HG03457 (cell line): Measurements from ENCODE around the gene TTC34.
"Not testable (repeated sequence)": the region's sequence is repeated elsewhere in the genome, so short reads cannot be mapped to it uniquely, and the experiment has no call there.

Source experiments
- ATAC-seq: cut with Tn5 transposase; IDR thresholded peaks from one replicate; pipeline ENCODE4 v1.9.1; 2021; ENCODE audit warnings: moderate number of reproducible peaks; ENCODE audit not compliant: unreplicated experiment

The TTC34 gene

DNA sequence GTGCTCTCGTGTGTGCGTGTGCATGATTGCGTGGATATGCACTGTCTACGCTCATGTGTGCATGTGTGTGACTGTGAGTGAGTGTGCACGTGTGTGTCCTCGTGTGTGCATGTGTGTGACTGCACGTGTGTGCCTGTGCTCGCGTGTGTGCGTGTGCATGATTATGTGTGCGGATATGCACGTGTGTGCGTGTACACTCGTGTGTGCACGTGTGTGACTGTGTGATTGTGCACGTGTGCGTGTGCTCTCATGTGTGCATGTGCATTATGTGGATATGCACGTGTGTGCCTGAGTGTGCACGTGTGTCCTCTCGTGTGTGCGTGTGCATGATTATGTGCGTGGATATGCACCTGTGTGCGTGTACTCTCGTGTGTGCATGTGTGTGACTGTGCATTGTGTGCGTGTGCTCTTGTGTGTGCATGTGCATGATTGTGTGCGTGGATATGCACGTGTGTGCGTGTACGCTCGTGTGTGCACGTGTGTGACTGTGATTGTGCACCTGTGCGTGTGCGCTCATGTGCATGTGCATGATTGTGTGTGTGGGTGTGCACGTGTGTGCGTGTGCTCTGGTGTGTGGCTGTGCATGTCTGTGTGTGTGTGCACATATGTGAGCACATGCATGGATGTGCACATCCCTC lies 170.9 kb downstream of the TTC34 start:
- ATAC-seq: no peak

GRCh38 chr1:2629627-2630497 lies 171.6 kb downstream of the TTC34 start:
- ATAC-seq: no peak

DNA sequence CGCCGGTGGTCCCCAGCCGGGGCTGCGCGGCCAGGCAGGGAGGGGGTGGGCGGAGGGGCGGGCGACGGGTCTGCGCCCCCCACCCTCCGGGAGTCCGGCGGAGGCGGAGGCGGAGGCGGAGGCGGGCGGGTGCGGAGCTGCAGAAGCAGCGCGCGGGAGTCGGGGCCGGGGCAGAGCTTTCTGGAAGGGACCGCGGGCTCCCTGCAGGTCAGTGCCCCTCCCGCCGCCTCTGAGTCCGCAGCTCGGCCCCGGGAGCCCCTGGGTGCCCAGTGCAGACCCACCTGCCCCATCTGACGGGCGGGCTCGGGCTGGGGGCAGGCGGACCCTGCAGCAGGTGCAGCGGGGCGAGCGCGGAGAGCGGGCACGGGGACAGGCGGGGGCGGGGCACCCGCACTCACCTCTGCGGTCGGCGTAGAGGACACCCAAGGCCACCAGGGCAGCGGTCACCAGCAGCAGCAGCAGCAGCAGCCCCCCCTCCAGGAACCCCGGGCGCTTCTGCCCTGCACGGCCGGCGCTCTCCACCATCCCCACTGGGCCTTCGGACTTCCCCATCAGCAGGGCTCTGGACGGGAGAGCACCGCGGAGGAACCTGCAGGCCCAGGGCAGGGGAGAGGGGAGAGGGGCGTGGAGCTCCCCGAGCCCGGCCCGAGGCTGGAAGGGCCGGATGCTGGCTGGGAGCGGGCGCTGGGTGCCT lies 172.4 kb downstream of the TTC34 start:
- no peak for ATAC-seq

DNA sequence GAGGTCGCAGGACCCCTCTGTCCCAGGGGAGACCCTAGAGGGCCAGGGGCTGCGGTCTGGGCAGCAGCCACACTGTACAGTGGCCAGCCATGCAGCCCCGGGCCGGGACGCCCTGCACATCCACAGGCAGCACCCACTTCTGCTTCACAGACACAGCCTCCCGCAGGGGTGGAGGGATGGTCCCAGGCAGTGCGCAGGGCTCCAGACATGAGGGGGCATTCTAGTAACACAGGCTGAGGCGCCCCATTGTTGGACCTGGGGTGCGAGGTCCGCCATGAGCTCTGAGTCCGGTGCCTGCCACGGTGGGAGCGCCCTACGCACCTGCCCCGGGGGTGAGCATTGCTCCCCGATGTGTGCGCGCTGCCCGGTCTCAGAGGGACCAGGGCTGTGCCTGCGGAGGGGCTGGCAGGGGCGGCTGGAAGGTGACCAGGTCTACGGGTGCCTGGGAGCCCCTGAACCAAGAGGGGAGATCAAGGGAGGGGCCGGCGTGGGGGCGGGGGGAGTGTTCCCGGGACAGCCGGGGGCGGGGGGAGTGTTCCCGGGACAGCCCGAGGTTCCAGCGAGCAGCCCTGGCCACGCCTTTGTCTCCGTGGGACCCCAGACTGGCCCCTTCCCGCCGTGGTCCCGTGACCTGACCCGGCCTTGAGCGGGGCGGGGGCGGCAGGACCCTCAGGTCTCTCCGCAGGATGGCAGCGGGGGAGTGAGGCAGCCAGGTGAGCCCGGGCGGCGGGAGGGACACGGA lies 173.1 kb downstream of the TTC34 start:
- ATAC-seq: no peak

DNA sequence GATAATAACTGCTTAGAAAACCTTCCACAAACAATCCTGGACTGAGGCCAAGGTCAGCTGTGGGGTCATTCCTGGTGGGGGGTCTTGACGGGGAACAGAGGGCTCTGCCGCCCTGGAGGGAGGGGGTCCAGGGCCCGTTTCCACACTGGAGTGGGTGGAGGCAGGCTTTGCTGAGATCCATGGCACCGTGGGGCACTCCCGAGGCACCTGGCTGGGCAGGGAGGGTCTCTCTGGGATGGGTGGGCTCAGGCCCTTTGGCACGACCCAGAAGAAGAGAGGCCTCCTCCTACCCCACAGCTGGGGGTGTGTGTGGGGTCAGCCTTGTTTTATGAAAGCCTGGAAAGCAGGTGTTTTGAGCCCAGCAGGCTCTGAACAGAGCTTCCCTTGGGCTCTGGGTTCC lies 173.7 kb downstream of the TTC34 start:
- ATAC-seq: no peak

DNA sequence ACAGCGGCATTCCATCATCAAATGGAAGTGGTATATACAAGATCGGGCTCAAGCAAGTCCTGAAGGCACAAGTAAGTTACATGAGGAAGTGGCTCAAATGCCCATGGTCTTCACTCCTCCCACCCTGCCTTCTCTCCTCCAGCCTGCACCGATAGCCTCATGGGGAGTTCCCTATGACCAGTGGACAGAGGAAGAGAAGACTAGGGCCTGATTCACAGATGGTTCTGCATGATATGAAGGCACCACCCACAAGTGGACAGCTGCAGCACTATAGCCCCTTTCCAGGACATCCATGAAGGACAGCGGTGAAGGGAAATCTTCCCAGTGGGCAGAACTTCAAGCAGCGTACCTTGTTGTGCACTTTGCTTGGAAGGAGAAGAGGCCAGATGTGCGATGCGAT lies 175.7 kb downstream of the TTC34 start:
- not testable (repeated sequence) for ATAC-seq

GRCh38 chr1:2625311-2625710 lies 176.2 kb downstream of the TTC34 start:
- no peak for ATAC-seq

- ATAC-seq: no peak
These were observed 176.7 kb downstream of the TTC34 start for GRCh38 chr1:2624735-2625300.

- ATAC-seq: no peak
These were observed 177.7 kb downstream of the TTC34 start for GRCh38 chr1:2623571-2624337.

GRCh38 chr1:2617971-2618470 lies 183.5 kb downstream of the TTC34 start:
- no peak for ATAC-seq

GRCh38 chr1:2614145-2614544 lies 187.3 kb downstream of the TTC34 start:
- ATAC-seq: no peak

- ATAC-seq: no peak
These were observed 188.7 kb downstream of the TTC34 start for GRCh38 chr1:2612591-2613365.

DNA sequence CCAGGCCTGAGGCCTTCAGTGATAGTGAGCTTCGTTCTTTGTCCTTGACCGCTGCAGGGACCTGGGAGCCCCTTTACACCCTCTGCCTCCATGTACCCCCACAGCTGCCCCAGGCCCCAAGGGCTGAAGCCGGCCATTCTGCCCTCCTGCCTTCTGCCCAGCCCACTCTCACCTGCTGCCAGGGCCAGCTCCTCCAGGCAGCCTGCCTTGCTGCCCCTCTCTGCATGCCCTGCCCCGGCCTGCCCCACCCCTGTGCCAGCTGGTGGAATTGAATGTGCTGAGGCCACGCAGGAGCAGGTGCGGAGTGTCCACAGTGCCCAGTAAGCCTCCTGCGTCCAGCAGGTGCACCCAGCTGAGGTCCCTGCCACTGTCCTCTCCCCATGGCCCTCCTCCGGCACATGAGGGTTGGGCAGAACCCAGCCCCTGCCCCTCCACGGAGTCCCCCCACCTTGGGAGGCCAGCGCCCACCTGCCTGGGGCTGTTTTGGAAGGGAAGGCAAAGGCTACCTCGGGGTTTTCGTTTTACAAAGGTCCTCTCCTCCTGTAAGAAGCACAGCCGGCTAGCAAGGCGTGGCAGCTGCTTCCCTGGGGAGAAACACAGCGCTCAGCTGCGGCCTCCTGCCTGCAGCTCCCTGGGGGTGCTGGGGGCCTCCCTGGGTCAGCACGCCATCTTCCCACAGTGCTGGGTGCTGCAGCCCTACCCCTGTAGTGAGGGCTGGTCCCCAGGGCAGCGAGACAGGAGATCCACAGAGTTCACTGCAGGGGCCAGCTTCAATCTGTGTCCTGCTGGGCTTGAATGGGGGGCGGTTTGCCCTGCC lies 189.7 kb downstream of the TTC34 start:
- ATAC-seq: no peak

DNA sequence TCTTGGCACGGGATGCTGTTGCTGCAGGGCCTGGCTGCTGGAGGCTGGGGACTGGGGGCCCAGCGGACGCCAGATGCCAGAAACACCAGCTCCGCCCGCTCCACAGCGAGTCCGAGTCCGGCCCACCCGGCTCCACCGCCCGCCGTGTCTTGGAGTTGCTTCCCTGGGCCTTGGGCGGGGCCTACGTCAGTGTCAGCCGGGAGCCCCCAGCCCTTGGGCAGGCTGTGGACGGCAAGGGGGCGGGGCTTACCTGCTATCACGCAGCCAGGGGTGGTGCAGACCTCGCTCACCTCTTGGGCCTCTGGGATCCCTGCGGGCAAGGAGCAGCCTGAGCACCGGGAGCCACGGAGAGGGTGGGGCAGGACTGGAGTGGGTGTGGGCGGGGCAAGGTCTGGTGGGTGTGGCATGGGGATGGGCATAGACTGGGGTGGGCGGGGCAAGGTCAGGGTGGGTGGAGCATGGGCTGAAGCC lies 190.4 kb downstream of the TTC34 start:
- no peak for ATAC-seq

- ATAC-seq: no peak
These were observed 191.2 kb downstream of the TTC34 start for GRCh38 chr1:2610036-2610959.

- no peak for ATAC-seq
These were observed 192.0 kb downstream of the TTC34 start for GRCh38 chr1:2609319-2610035.
